Liver (tissue), 3 donors: ENCODE results near the gene SETD3.

ENCODE experiments used
- ATF3 ChIP-seq: IDR thresholded peaks from 2 replicates; pipeline ENCODE4 v1.6.1; 2016; ENCODE audit warnings: antibody characterized with exemption
- CTCF ChIP-seq: fragments of 150-350 bp; IDR thresholded peaks from 2 replicates; pipeline ENCODE4 v1.5.1; 2017; ENCODE audit warnings: improper control_type of control experiment, low read depth, low read length; ENCODE audit not compliant: missing input control
- GABPA ChIP-seq, 2 donors: IDR thresholded peaks in 1 of 2; conservative IDR thresholded peaks in 1 of 2; 2 replicates each; pipeline ENCODE4 v1.6.1; 2016; ENCODE audit warnings: antibody characterized with exemption in 2 of 2, mild to moderate bottlenecking in 1 of 2, moderate library complexity in 1 of 2
- NR2F2 ChIP-seq: IDR thresholded peaks from 2 replicates; pipeline ENCODE4 v1.6.1; 2016; ENCODE audit warnings: antibody characterized with exemption
- RAD21 ChIP-seq, 2 donors: IDR thresholded peaks; 2 replicates each; pipeline ENCODE4 v1.6.1; 2016; ENCODE audit warnings: antibody characterized with exemption in 2 of 2, mild to moderate bottlenecking in 2 of 2
- REST ChIP-seq: IDR thresholded peaks from 2 replicates; pipeline ENCODE4 v1.6.1; 2016; ENCODE audit warnings: antibody characterized with exemption, mild to moderate bottlenecking
- ZBTB33 ChIP-seq: IDR thresholded peaks from 2 replicates; pipeline ENCODE4 v1.6.1; 2016; ENCODE audit warnings: antibody characterized with exemption
- donor health status: healthy.
- donor health status: healthy.

- TF ChIP-seq CTCF (no peak), ZBTB33 (no peak), GABPA (IDR thresholded peaks at IDR 0.05 in 1 of 2, conservative IDR thresholded peaks at IDR 0.05 in 1 of 2) (no peak), RAD21 (IDR thresholded peaks at IDR 0.05) (no peak), REST (no peak), NR2F2 (no peak), ATF3 (no peak)
Measured at GRCh38 chr14:99445931-99446330, 34.7 kb downstream of the SETD3 start.
